GM12892 (cell line): Measurements from ENCODE around the gene CDC14B.

Experiments used
- POLR2A ChIP-seq: IDR thresholded peaks from 2 replicates; pipeline ENCODE4 v1.6.1; 2011; ENCODE audit warnings: low read depth, low read length, control low read depth
- POLR2AphosphoS5 ChIP-seq: IDR thresholded peaks from 2 replicates; pipeline ENCODE4 v1.6.1; 2011; ENCODE audit warnings: low read depth, low read length, control low read depth
- TAF1 ChIP-seq: IDR thresholded peaks from 2 replicates; pipeline ENCODE4 v1.6.1; 2011; ENCODE audit warnings: low read depth, mild to moderate bottlenecking, control low read depth, low read length, borderline replicate concordance

GRCh38 chr9:96480736-96481135, 138.9 kb downstream of the CDC14B start:
- no peak for TF ChIP-seq POLR2A
- no peak for TF ChIP-seq TAF1
- no peak for TF ChIP-seq POLR2AphosphoS5
